RWPE2 (cell line): ENCODE data around the gene RIPOR2.

ENCODE experiments used
- ATAC-seq: fragments of 200-7000 bp; cut with Tn5 transposase; 3 replicates; pipeline ENCODE4 v1.9.1; 2021; ENCODE audit warnings: low read depth
- DNase-seq: peaks from one replicate; pipeline ENCODE4 v3.0.0-alpha.2; 2020; ENCODE audit warnings: low spot score
- H3K27ac ChIP-seq: fragments of 450-650 bp; 2 replicates; pipeline ENCODE4 v1.5.1; 2017; ENCODE audit warnings: mild to moderate bottlenecking; ENCODE audit not compliant: poor library complexity, severe bottlenecking
- H3K27me3 ChIP-seq: fragments of 250-450 bp; sonication (Bioruptor Pico); 2 replicates; pipeline ENCODE4 v1.5.1; 2021; ENCODE audit warnings: mild to moderate bottlenecking, moderate library complexity; ENCODE audit not compliant: insufficient read depth, poor library complexity, severe bottlenecking
- H3K36me3 ChIP-seq: fragments of 250-450 bp; sonication (Bioruptor Pico); 2 replicates; pipeline ENCODE4 v1.5.1; 2020; ENCODE audit warnings: low read depth, mild to moderate bottlenecking, moderate library complexity
- H3K4me1 ChIP-seq: fragments of 250-450 bp; sonication (Bioruptor Pico); 2 replicates; pipeline ENCODE4 v1.5.1; 2021; ENCODE audit warnings: mild to moderate bottlenecking, moderate library complexity; ENCODE audit not compliant: insufficient read depth, poor library complexity, severe bottlenecking
- H3K4me3 ChIP-seq: fragments of 250-450 bp; sonication (Bioruptor Pico); 2 replicates; pipeline ENCODE4 v1.5.1; 2021; ENCODE audit warnings: mild to moderate bottlenecking, moderate library complexity; ENCODE audit not compliant: severe bottlenecking
- H3K9me3 ChIP-seq: fragments of 250-450 bp; sonication (Bioruptor Pico); 2 replicates; pipeline ENCODE4 v1.5.1; 2021; ENCODE audit warnings: mild to moderate bottlenecking, moderate library complexity; ENCODE audit not compliant: severe bottlenecking
- CTCF ChIP-seq: fragments of 450-650 bp; IDR thresholded peaks from one replicate; pipeline ENCODE4 v1.5.1; 2017; ENCODE audit warnings: mild to moderate bottlenecking, moderate library complexity; ENCODE audit not compliant: poor library complexity, severe bottlenecking

RIPOR2 gene

GRCh38 chr6:24823185-24823584 lies 112.6 kb downstream of the RIPOR2 start:
- no peak overlapping the region for H3K27ac ChIP-seq
- peaks cover 4% of the 10 kb centered on the region for H3K4me1 ChIP-seq
- no peak overlapping the region for H3K4me3 ChIP-seq
- no peaks in the 10 kb centered on the region for H3K36me3 ChIP-seq
- no peaks in the 10 kb centered on the region for H3K9me3 ChIP-seq
- no peaks in the 10 kb centered on the region for H3K27me3 ChIP-seq
- no peak for ATAC-seq
- no peak for TF ChIP-seq CTCF
- DNase-seq = no peak

GRCh38 chr6:24822696-24823095 lies 113.1 kb downstream of the RIPOR2 start:
- TF ChIP-seq CTCF = no peak
- DNase-seq (no peak), ATAC-seq (peak; percentile 78)
- H3K4me3 ChIP-seq = no peak overlapping the region
- H3K9me3 ChIP-seq = no peaks in the 10 kb centered on the region
- no peak overlapping the region for H3K27ac ChIP-seq
- H3K4me1 ChIP-seq = peaks cover 4% of the 10 kb centered on the region
- no peaks in the 10 kb centered on the region for H3K36me3 ChIP-seq
- H3K27me3 ChIP-seq = no peaks in the 10 kb centered on the region

- no peak for TF ChIP-seq CTCF
- ATAC-seq (no peak), DNase-seq (no peak)
- Histone ChIP-seq H3K27me3 (no peaks in the 10 kb centered on the region), H3K27ac (no peak overlapping the region), H3K4me3 (no peak overlapping the region), H3K36me3 (no peaks in the 10 kb centered on the region), H3K9me3 (no peaks in the 10 kb centered on the region), H3K4me1 (peaks cover 4% of the 10 kb centered on the region)
Observed at GRCh38 chr6:24821860-24822444, 113.8 kb downstream of the RIPOR2 start.

- no peaks in the 10 kb centered on the region for H3K36me3 ChIP-seq
Observed at GRCh38 chr6:24818346-24818745, 117.4 kb downstream of the RIPOR2 start.

More at GRCh38 chr6:24818346-24818745, 117.4 kb downstream of the RIPOR2 start:
- H3K4me1 ChIP-seq = no peaks in the 10 kb centered on the region
- no peak overlapping the region for H3K4me3 ChIP-seq
- no peak overlapping the region for H3K27ac ChIP-seq
- H3K27me3 ChIP-seq = no peaks in the 10 kb centered on the region
- no peak for DNase-seq
- no peak for ATAC-seq
- TF ChIP-seq CTCF = no peak
- H3K9me3 ChIP-seq = no peaks in the 10 kb centered on the region
